Measurements from ENCODE around the gene FMNL3. TPM values are rescaled to one million over a fixed set of nuclear protein-coding genes. Genes with fewer than 3 reads are reported as not detected.

Gene FMNL3
- total and polyA plus RNA-seq, 2 of the 13 experiments (the other 11 are each of a cell fraction or from before 2014, with no cell fraction given) = 0.44 to 1.1 TPM

- TF ChIP-seq IRF1 (CRISPR knock-in tag; IDR thresholded peaks at IDR 0.05; ENCODE audit: low read depth) (no peak), HNF4G (IDR thresholded peaks at IDR 0.05; ENCODE audit: borderline replicate concordance, low read depth, low read length) (no peak; the same call in 1 of the 2 replicates), HNF4G (CRISPR knock-in tag; IDR thresholded peaks at IDR 0.05; ENCODE audit: borderline replicate concordance, low read depth) (no peak), ZFP36 (IDR thresholded peaks at IDR 0.05; ENCODE audit: borderline replicate concordance, low read depth, low read length, partially characterized antibody) (no peak), ARID5B (CRISPR knock-in tag; IDR thresholded peaks at IDR 0.05) (no peak), ZBTB40 (IDR thresholded peaks at IDR 0.05) (no peak), ZBTB40 (CRISPR knock-in tag; IDR thresholded peaks at IDR 0.05) (no peak), ZNF639 (CRISPR knock-in tag; conservative IDR thresholded peaks at IDR 0.05) (no peak), ZNF282 (IDR thresholded peaks at IDR 0.05; ENCODE audit: partially characterized antibody) (no peak), CEBPB (IDR thresholded peaks at IDR 0.05; ENCODE audit: borderline replicate concordance, low read depth, low read length) (no peak), ZNF552 (CRISPR knock-in tag; IDR thresholded peaks at IDR 0.05; ENCODE audit: borderline replicate concordance) (no peak), GATA4 (IDR thresholded peaks at IDR 0.05; ENCODE audit: borderline replicate concordance, low read depth) (no peak), ZNF260 (CRISPR knock-in tag; IDR thresholded peaks at IDR 0.05; ENCODE audit: borderline replicate concordance, low read depth) (no peak)
Measured at GRCh38 chr12:49741882-49742620, 34.8 kb upstream of the FMNL3 start (continued).
